Adrenal gland (tissue), 5 donors: ENCODE measurements around the gene LYPLAL1.

ENCODE experiments used
- POLR2A ChIP-seq, 2 donors: fragments of 450-650 bp; IDR thresholded peaks; one replicate each; pipeline ENCODE4 v1.6.1; 2017; ENCODE audit warnings: antibody characterized with exemption in 2 of 2, mild to moderate bottlenecking in 2 of 2, moderate library complexity in 1 of 2
- TF ChIP-seq, protein P1 (sequence below), 6 experiments: fragments of 450-650 bp in 4 of 6; fragments of 200-600 bp in 2 of 6; sonication (generic) in 1 of 6; IDR thresholded peaks; 1 replicate in 5 of 6; 2 replicates in 1 of 6; pipeline versions ENCODE4 v1.5.1 to v1.8.0; 2016 to 2021; ENCODE audit warnings: antibody characterized with exemption in 6 of 6, mild to moderate bottlenecking in 2 of 6, moderate library complexity in 1 of 6
- donor health status: DM: no; HTN: no; CAD: no.

DNA sequence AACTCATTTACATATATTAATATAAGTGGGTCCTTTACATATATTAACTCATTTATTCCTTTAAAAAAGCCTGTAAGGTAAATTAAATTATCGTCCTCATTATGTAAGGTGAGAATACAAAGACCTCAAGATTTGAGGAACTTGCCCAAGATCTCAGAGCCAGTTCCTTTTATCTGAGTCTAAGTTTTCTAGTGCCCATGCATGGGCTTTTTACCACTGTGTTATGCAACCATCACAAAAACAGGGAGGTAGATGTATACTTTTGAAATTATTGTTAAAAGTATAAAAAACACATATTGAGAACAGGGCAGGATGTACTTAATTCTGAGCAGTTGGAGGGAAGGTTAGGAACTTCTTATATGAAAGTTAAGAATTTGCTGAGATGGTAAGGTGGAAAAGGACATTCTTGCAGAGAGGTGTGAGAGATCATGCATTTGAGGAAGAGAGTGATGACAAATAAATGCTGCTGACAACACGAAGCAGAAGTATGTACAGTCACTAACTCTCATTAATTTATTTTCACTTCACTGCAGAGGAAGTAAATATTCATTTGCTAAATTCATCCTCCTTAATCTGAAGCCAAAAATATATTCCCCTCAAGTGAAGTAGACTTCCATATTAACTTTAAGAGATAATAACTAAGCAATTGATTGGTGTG is 28.9 kb upstream of the LYPLAL1 start:
- TF ChIP-seq, protein P1, sequence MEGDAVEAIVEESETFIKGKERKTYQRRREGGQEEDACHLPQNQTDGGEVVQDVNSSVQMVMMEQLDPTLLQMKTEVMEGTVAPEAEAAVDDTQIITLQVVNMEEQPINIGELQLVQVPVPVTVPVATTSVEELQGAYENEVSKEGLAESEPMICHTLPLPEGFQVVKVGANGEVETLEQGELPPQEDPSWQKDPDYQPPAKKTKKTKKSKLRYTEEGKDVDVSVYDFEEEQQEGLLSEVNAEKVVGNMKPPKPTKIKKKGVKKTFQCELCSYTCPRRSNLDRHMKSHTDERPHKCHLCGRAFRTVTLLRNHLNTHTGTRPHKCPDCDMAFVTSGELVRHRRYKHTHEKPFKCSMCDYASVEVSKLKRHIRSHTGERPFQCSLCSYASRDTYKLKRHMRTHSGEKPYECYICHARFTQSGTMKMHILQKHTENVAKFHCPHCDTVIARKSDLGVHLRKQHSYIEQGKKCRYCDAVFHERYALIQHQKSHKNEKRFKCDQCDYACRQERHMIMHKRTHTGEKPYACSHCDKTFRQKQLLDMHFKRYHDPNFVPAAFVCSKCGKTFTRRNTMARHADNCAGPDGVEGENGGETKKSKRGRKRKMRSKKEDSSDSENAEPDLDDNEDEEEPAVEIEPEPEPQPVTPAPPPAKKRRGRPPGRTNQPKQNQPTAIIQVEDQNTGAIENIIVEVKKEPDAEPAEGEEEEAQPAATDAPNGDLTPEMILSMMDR (IDR thresholded peaks at IDR 0.05), result no peak
- TF ChIP-seq POLR2A (IDR thresholded peaks at IDR 0.05), result no peak
